Tibial nerve (tissue), 4 donors: ENCODE data around the gene FXYD1. TPM values are rescaled to one million over a fixed set of nuclear protein-coding genes. Genes with fewer than 3 reads are reported as not detected.
A peak's percentile ranks its signal among the peaks of the same experiment; 100 is the strongest.

ENCODE experiments used
- DNase-seq, 2 donors: peaks; one replicate each; pipeline ENCODE4 v3.0.0-alpha.2; 2019; ENCODE audit warnings: low spot score in 2 of 2
- H3K27ac ChIP-seq, 4 donors: fragments of 200-600 bp; sonication (generic) in 3 of 4; one replicate each; pipeline ENCODE4 v1.5.1; 2017 to 2019; ENCODE audit warnings: mild to moderate bottlenecking in 1 of 4
- H3K27me3 ChIP-seq, 2 donors: fragments of 200-600 bp; sonication (generic) in 1 of 2; one replicate each; pipeline versions ENCODE4 v1.5.1 to v1.6.0; 2017 to 2019
- H3K36me3 ChIP-seq, 3 donors: fragments of 200-600 bp; sonication (generic); one replicate each; pipeline ENCODE4 v1.5.1; 2018 to 2019
- H3K4me1 ChIP-seq, 4 donors: fragments of 200-600 bp; sonication (generic) in 3 of 4; one replicate each; pipeline ENCODE4 v1.5.1; 2017 to 2019
- H3K4me3 ChIP-seq, 4 donors: fragments of 200-600 bp; sonication (generic) in 3 of 4; one replicate each; pipeline ENCODE4 v1.5.1; 2017 to 2019; ENCODE audit warnings: mild to moderate bottlenecking in 1 of 4, moderate library complexity in 1 of 4
- H3K9me3 ChIP-seq, 4 donors: fragments of 200-600 bp; sonication (generic) in 3 of 4; one replicate each; pipeline ENCODE4 v1.5.1; 2017 to 2019
- EP300 ChIP-seq, 2 donors: sonication (generic); formaldehyde crosslinking; IDR thresholded peaks; one replicate each; pipeline ENCODE4 v1.6.1; 2017; ENCODE audit warnings: antibody characterized with exemption in 2 of 2, mild to moderate bottlenecking in 1 of 2
- POLR2A ChIP-seq, 2 donors: fragments of 450-650 bp; IDR thresholded peaks; one replicate each; pipeline ENCODE4 v1.6.1; 2017; ENCODE audit warnings: antibody characterized with exemption in 2 of 2, mild to moderate bottlenecking in 2 of 2, moderate library complexity in 2 of 2
- WGBS, 2 donors: methylation state at CpG; one replicate each; pipeline ENCODE4 v1.1.5; 2018; 5-methylcytosine and 5-hydroxymethylcytosine counted together
- total RNA-seq, 4 donors: library from RNA; depleted of rRNA; stranded (reverse); fragments of >200 nt; gene quantifications; one replicate each; pipeline ENCODE4 v1.1.0, GENCODE V29; 2016
- TF ChIP-seq, protein P1 (sequence below), 5 experiments: fragments of 200-600 bp in 3 of 5; fragments of 450-650 bp in 2 of 5; sonication (generic) in 3 of 5; IDR thresholded peaks; one replicate each; pipeline ENCODE4 v1.5.1; 2016 to 2019; ENCODE audit warnings: antibody characterized with exemption in 5 of 5, mild to moderate bottlenecking in 3 of 5, moderate library complexity in 2 of 5

Gene FXYD1
- total RNA-seq, 4 donors from 2014 or later: 72.9 to 193 (median 84.9) TPM

GRCh38 chr19:35105047-35105410 is 33.6 kb upstream of the FXYD1 start:
- no peak for DNase-seq
- peaks cover 0 to 38% (median 13%) of the 10 kb centered on the region in 4 donors for H3K4me1 ChIP-seq
- H3K27ac ChIP-seq: peak overlapping the region in 2 of 4 donors; percentile 56 to 96
- no peaks in the 10 kb centered on the region for H3K27me3 ChIP-seq
- WGBS, 2 donors: 94 to 97% methylated on average over 6 of the region's 6 CpGs
- no peaks in the 10 kb centered on the region for H3K9me3 ChIP-seq
- no peak overlapping the region for H3K4me3 ChIP-seq
- no peaks in the 10 kb centered on the region for H3K36me3 ChIP-seq
- TF ChIP-seq POLR2A (IDR thresholded peaks at IDR 0.05) (no peak), EP300 (IDR thresholded peaks at IDR 0.05) (no peak)
- TF ChIP-seq, protein P1, sequence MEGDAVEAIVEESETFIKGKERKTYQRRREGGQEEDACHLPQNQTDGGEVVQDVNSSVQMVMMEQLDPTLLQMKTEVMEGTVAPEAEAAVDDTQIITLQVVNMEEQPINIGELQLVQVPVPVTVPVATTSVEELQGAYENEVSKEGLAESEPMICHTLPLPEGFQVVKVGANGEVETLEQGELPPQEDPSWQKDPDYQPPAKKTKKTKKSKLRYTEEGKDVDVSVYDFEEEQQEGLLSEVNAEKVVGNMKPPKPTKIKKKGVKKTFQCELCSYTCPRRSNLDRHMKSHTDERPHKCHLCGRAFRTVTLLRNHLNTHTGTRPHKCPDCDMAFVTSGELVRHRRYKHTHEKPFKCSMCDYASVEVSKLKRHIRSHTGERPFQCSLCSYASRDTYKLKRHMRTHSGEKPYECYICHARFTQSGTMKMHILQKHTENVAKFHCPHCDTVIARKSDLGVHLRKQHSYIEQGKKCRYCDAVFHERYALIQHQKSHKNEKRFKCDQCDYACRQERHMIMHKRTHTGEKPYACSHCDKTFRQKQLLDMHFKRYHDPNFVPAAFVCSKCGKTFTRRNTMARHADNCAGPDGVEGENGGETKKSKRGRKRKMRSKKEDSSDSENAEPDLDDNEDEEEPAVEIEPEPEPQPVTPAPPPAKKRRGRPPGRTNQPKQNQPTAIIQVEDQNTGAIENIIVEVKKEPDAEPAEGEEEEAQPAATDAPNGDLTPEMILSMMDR (IDR thresholded peaks at IDR 0.05): no peak

DNA sequence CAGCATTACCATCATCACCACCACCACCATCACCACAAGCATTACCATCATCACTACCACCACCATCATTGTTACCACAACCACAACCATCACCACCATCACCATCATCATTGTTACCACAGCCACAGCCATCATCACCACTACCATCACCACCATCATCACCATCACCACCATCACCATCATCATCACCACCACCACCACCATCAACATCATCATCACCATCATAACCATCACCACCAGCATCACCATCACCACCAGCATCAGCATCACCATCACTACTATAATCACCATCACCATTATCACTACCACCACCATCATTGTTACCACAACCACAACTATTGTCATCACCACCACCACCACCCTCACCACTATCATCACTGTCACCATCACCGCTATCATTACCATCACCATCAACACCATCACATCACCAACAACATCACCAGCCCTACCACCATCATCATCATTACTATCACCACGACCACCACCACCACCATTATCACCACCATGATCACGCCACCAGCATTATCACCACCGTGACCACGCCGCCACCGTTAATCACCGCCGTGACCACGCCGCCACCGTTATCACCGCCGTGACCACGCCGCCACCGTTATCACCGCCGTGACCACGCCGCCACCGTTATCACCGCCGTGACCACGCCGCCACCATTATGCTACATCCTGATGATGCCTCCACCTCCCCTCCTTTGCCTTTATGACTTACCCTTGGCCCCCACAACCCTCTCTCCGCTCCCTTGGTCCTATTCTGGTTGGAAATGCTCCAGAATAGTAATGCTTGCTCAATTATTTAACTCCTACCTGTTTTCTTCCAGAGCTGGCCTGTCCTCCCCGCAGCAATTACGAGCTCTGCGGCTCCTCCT is 33.0 kb upstream of the FXYD1 start:
- H3K4me3 ChIP-seq: no peak overlapping the region
- TF ChIP-seq POLR2A (IDR thresholded peaks at IDR 0.05) (no peak), EP300 (IDR thresholded peaks at IDR 0.05) (no peak)
- TF ChIP-seq, protein P1 (IDR thresholded peaks at IDR 0.05): no peak
- peak overlapping the region; percentile 75 to 96 (median 88) for H3K27ac ChIP-seq
- no peak for DNase-seq
- no peaks in the 10 kb centered on the region for H3K9me3 ChIP-seq
- peaks cover 0 to 44% (median 16%) of the 10 kb centered on the region in 4 donors for H3K4me1 ChIP-seq
- no peaks in the 10 kb centered on the region for H3K36me3 ChIP-seq
- H3K27me3 ChIP-seq: no peaks in the 10 kb centered on the region
- WGBS, 2 donors: 82 to 86% methylated on average over 30 of the region's 30 CpGs

GRCh38 chr19:35106291-35106583 is 32.4 kb upstream of the FXYD1 start:
- Histone ChIP-seq H3K4me1 (peaks cover 0 to 50% (median 17%) of the 10 kb centered on the region in 4 donors), H3K27ac (peak overlapping the region; percentile 75 to 96 (median 88)), H3K4me3 (no peak overlapping the region), H3K9me3 (no peaks in the 10 kb centered on the region), H3K27me3 (no peaks in the 10 kb centered on the region), H3K36me3 (no peaks in the 10 kb centered on the region)
- no peak for DNase-seq
- TF ChIP-seq POLR2A (IDR thresholded peaks at IDR 0.05) (no peak), EP300 (IDR thresholded peaks at IDR 0.05) (no peak)
- TF ChIP-seq, protein P1 (IDR thresholded peaks at IDR 0.05): no peak
- 60 to 72% methylated on average over 7 to 9 of the region's 9 CpGs for WGBS, 2 donors

- Histone ChIP-seq H3K4me1 (peaks cover 0 to 58% (median 17%) of the 10 kb centered on the region in 4 donors), H3K4me3 (no peak overlapping the region), H3K27me3 (no peaks in the 10 kb centered on the region), H3K36me3 (no peaks in the 10 kb centered on the region), H3K27ac (peak overlapping the region; percentile 75 to 96 (median 88)), H3K9me3 (no peaks in the 10 kb centered on the region)
- no peak for TF ChIP-seq POLR2A (IDR thresholded peaks at IDR 0.05)
- TF ChIP-seq, protein P1 (IDR thresholded peaks at IDR 0.05): no peak
- 19 to 46% methylated on average over 1 to 2 of the region's 2 CpGs for WGBS, 2 donors
- no peak for DNase-seq
Observed at GRCh38 chr19:35106898-35107541, 31.6 kb upstream of the FXYD1 start.

DNA sequence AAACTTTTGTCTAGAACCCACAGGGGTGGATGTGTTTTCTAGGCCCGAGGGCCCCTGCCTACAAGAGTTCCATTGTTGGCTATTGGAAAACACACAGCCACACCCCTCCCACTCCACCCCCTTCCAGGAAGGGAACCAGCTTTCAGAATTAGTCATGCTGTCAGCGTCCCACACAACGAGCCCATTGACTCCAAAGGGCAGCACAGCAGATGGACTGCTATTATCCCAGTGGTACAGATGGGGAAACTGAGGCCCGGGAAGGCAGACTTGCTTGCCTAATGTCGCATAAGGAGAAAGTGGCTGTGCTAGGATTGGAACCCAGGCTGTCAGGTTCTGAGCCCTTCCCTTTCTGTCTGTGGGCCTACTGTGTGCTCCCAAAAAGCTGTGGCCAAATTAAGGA is 31.1 kb upstream of the FXYD1 start:
- Histone ChIP-seq H3K4me3 (no peak overlapping the region), H3K36me3 (no peaks in the 10 kb centered on the region), H3K4me1 (peaks cover 0 to 61% (median 17%) of the 10 kb centered on the region in 4 donors), H3K9me3 (no peaks in the 10 kb centered on the region), H3K27ac (peak overlapping the region; percentile 75 to 99 (median 93)), H3K27me3 (no peaks in the 10 kb centered on the region)
- DNase-seq: peak; percentile 51 to 57
- TF ChIP-seq, protein P1 (IDR thresholded peaks at IDR 0.05): no peak
- TF ChIP-seq POLR2A (IDR thresholded peaks at IDR 0.05) (peak in 1 of 2 donors; percentile 33), EP300 (IDR thresholded peaks at IDR 0.05) (peak; percentile 57 to 96)
- 21 to 25% methylated on average over 4 to 5 of the region's 5 CpGs for WGBS, 2 donors
